ENCODE data around the gene PET100. TPM values are rescaled to one million over a fixed set of nuclear protein-coding genes. Genes with fewer than 3 reads are reported as not detected.

Gene PET100
- total RNA-seq, 4 donors from 2014 or later = 5.9 to 59.9 (median 6.5) TPM; not detected in 1

GRCh38 chr19:7650148-7650547 is 20.6 kb downstream of the PET100 start:
- DNase-seq = no peak
- no peak overlapping the region for H3K4me3 ChIP-seq
- H3K36me3 ChIP-seq = no peaks in the 10 kb centered on the region
- no peak for TF ChIP-seq POLR2A (IDR thresholded peaks at IDR 0.05)
- H3K9me3 ChIP-seq = no peaks in the 10 kb centered on the region
- H3K27ac ChIP-seq = no peak overlapping the region
- peaks cover 0 to 7% of the 10 kb centered on the region in 2 donors for H3K27me3 ChIP-seq
- H3K4me1 ChIP-seq = no peaks in the 10 kb centered on the region
- intact Hi-C loops (cut with DNase I; ENCODE audit: low total_unique reads) = no loop called here

GRCh38 chr19:7652061-7652641 is 22.6 kb downstream of the PET100 start:
- Histone ChIP-seq H3K36me3 (no peaks in the 10 kb centered on the region), H3K27ac (no peak overlapping the region), H3K9me3 (no peaks in the 10 kb centered on the region), H3K27me3 (peaks cover 0 to 7% of the 10 kb centered on the region in 2 donors), H3K4me3 (no peak overlapping the region), H3K4me1 (no peaks in the 10 kb centered on the region)
- no peak for TF ChIP-seq POLR2A (IDR thresholded peaks at IDR 0.05)
- TF ChIP-seq, protein P1, sequence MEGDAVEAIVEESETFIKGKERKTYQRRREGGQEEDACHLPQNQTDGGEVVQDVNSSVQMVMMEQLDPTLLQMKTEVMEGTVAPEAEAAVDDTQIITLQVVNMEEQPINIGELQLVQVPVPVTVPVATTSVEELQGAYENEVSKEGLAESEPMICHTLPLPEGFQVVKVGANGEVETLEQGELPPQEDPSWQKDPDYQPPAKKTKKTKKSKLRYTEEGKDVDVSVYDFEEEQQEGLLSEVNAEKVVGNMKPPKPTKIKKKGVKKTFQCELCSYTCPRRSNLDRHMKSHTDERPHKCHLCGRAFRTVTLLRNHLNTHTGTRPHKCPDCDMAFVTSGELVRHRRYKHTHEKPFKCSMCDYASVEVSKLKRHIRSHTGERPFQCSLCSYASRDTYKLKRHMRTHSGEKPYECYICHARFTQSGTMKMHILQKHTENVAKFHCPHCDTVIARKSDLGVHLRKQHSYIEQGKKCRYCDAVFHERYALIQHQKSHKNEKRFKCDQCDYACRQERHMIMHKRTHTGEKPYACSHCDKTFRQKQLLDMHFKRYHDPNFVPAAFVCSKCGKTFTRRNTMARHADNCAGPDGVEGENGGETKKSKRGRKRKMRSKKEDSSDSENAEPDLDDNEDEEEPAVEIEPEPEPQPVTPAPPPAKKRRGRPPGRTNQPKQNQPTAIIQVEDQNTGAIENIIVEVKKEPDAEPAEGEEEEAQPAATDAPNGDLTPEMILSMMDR (IDR thresholded peaks at IDR 0.05) = peak; percentile 88 to 95 (median 90)
- peak; percentile 74 to 79 for DNase-seq
- intact Hi-C loops (cut with DNase I; ENCODE audit: low total_unique reads) = no loop called here

GRCh38 chr19:7654401-7654800 is 24.8 kb downstream of the PET100 start:
- DNase-seq = no peak
- no peak overlapping the region for H3K4me3 ChIP-seq
- no peak overlapping the region for H3K27ac ChIP-seq
- no peaks in the 10 kb centered on the region for H3K36me3 ChIP-seq
- intact Hi-C loops (cut with DNase I; ENCODE audit: low total_unique reads) = no loop called here
- no peaks in the 10 kb centered on the region for H3K4me1 ChIP-seq
- peaks cover 0 to 7% of the 10 kb centered on the region in 2 donors for H3K27me3 ChIP-seq
- H3K9me3 ChIP-seq = no peaks in the 10 kb centered on the region
- TF ChIP-seq POLR2A (IDR thresholded peaks at IDR 0.05) = no peak
- TF ChIP-seq, protein P1 (IDR thresholded peaks at IDR 0.05) = no peak

DNA sequence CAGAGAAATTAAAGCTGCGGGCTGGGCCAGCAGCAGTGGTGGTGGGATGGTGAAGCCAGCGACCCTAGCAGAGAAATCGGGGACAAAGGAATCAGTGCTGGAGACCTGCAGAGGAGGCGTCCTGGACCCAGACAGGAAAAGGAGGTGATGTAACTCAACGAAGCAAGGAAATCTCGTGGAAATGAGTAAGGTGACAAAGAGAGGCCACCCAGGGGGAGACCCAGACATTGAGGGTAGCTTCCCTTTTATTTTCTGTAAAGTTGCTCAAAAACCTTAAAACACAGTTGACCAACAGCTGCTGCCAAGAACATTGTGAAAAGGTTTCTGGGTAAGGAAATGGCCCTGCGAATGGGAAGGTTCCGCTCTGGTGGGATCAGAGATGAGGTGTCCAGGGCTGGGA is 26.0 kb downstream of the PET100 start:
- no peak for TF ChIP-seq POLR2A (IDR thresholded peaks at IDR 0.05)
- TF ChIP-seq, protein P1 (IDR thresholded peaks at IDR 0.05) = no peak
- Histone ChIP-seq H3K27ac (no peak overlapping the region), H3K4me1 (no peaks in the 10 kb centered on the region), H3K4me3 (no peak overlapping the region), H3K9me3 (no peaks in the 10 kb centered on the region), H3K36me3 (no peaks in the 10 kb centered on the region), H3K27me3 (peaks cover 0 to 7% of the 10 kb centered on the region in 2 donors)
- intact Hi-C loops (cut with DNase I; ENCODE audit: low total_unique reads) = no loop called here
- no peak for DNase-seq

DNA sequence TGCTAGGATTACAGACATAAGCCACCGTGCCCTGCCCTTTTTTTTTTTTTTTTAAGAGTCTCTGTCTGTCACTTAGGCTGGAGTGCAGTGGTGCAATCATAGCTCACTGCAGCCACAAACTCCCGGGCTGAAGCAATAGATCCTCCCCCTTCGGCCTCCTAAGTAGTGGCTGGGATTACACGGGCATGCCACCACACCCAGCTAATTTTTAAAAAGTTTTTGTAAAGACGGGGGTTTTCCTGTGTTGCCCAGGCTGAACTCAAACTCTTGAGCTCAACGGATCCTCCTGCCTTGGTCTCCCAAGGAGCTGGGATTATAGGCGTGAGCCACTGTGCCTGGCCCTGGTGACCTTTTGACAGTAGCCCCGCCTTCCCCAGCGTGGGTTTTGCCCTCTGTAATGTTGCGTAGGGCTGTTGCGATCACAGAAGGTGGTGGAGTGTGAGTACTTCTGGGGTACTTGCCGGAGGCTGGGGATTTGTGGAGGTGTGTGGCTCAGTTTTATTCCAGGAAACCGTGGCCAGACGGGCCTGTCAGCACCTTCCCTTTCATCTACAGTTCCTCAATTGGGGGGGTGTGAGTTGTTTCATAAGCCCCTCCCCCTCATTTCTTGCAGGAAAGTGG is 27.6 kb downstream of the PET100 start:
- Histone ChIP-seq H3K9me3 (no peaks in the 10 kb centered on the region), H3K27me3 (no peaks in the 10 kb centered on the region), H3K36me3 (no peaks in the 10 kb centered on the region), H3K4me1 (no peaks in the 10 kb centered on the region), H3K27ac (no peak overlapping the region), H3K4me3 (no peak overlapping the region)
- intact Hi-C loops (cut with DNase I; ENCODE audit: low total_unique reads) = no loop called here
- no peak for DNase-seq
- TF ChIP-seq, protein P1 (IDR thresholded peaks at IDR 0.05) = no peak
- no peak for TF ChIP-seq POLR2A (IDR thresholded peaks at IDR 0.05)

Data from uterus (tissue), 4 donors.